ENCODE results near the gene IFIT2.
"Not testable (repeated sequence)": the region's sequence is repeated elsewhere in the genome, so short reads cannot be mapped to it uniquely, and the experiment has no call there.

IFIT2 gene, protein sequence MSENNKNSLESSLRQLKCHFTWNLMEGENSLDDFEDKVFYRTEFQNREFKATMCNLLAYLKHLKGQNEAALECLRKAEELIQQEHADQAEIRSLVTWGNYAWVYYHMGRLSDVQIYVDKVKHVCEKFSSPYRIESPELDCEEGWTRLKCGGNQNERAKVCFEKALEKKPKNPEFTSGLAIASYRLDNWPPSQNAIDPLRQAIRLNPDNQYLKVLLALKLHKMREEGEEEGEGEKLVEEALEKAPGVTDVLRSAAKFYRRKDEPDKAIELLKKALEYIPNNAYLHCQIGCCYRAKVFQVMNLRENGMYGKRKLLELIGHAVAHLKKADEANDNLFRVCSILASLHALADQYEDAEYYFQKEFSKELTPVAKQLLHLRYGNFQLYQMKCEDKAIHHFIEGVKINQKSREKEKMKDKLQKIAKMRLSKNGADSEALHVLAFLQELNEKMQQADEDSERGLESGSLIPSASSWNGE

DNA sequence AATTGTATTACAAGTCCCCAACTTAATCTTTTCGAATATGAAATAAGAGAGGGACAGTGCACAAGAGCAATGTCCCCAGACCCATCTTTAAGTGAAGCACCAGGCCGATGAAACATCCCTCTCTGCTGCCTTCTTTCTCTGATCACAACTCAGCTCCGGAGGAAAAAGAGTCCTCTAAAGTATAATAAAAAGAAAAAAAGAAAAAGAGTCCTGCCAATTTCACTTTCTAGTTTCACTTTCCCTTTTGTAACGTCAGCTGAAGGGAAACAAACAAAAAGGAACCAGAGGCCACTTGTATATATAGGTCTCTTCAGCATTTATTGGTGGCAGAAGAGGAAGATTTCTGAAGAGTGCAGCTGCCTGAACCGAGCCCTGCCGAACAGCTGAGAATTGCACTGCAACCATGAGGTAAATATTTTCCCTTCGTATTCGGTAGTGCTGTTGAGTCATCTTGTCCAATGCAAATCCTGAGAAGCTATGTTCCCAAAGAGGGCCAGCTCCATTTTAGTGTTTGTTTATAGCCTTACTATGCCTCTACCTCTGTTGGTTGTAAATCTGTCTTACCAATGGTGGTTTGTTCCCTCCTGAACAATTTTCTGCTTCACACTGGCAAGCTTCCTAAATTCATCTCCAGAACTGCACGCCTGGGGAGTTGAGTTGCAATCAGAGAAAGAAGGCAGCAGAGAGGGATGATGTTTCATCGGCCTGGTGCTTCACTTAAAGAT, at the start of gene IFIT2:
TSS of gene IFIT2 (plus strand) at position 326 of the 725 bp plus-strand sequence. CDS start at position 404, 78 bp downstream.
- TF ChIP-seq, protein P1, sequence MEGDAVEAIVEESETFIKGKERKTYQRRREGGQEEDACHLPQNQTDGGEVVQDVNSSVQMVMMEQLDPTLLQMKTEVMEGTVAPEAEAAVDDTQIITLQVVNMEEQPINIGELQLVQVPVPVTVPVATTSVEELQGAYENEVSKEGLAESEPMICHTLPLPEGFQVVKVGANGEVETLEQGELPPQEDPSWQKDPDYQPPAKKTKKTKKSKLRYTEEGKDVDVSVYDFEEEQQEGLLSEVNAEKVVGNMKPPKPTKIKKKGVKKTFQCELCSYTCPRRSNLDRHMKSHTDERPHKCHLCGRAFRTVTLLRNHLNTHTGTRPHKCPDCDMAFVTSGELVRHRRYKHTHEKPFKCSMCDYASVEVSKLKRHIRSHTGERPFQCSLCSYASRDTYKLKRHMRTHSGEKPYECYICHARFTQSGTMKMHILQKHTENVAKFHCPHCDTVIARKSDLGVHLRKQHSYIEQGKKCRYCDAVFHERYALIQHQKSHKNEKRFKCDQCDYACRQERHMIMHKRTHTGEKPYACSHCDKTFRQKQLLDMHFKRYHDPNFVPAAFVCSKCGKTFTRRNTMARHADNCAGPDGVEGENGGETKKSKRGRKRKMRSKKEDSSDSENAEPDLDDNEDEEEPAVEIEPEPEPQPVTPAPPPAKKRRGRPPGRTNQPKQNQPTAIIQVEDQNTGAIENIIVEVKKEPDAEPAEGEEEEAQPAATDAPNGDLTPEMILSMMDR (IDR thresholded peaks at IDR 0.05; ENCODE audit: insufficient read depth, low read depth, low read length, missing control alignments), result no peak
- DNase-seq (ENCODE audit: low read depth), result peak; percentile 73
- peak within 1 kb of the TSS; percentile 47 for H3K4me3 ChIP-seq (ENCODE audit: low read length)

DNA sequence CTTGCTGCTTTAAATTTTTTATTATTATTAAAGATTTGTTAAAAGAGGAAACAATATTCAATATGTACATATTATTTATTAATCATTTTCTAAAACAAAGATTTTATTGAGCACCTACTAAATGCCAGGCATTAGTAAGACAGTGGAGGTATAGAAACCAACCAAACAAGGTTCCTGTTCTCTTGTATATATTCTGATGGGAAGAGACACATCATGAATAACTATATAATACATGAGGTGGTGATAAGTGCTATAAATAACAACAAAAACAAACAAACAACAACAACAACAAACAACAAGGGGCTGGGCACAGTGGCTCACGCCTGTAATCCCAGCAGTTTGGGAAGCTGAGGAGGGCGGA, 49.6 kb upstream of the IFIT2 start:
- H3K4me3 ChIP-seq (ENCODE audit: low read length), result peak overlapping the region; percentile 74
- TF ChIP-seq, protein P1 (IDR thresholded peaks at IDR 0.05; ENCODE audit: insufficient read depth, low read depth, low read length, missing control alignments), result no peak
- DNase-seq (ENCODE audit: low read depth), result no peak

DNA sequence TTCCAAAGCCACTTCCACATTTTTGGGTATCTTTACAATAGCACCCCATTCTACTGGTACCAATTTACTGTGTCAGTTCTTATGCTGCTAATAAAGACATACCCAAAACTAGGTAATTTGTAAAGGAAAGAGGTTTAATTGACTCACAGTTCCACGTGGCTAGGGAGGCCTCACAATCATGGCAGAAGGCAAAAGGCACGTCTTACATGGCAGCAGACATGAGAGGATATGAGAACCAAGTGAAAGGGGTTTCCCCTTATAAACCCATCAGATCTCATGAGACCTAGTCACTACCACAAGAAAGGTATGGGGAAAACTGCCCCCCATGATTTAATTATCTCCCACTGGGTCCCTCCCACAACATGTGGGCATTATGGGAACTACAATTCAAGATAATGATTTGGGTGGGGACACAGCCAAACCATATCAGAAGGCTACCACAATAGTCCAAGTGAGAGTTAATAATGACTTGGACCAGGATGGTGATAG, 46.7 kb upstream of the IFIT2 start:
- H3K4me3 ChIP-seq (ENCODE audit: low read length); DNase-seq (ENCODE audit: low read depth): not testable (repeated sequence)

DNA sequence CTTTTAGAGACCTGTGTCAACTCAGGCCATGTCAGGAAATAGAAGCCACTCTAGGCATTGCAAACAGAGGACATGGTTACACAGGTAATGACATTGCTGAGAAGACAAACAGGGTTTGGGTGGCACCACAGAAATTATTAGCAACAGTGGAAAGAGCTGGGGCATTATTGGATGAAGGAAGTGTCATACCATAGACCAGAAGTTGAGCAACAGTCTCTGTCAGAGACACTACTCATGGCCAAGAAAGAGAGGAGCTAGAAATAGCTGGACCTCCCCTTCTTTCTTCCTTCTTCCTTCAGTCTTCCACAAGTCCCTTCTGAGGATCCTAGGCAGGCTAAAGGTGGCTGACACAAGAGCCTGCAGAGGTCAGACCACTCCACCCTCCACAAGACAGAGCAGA, 46.1 kb upstream of the IFIT2 start:
- H3K4me3 ChIP-seq (ENCODE audit: low read length), result no peak overlapping the region
- TF ChIP-seq, protein P1 (IDR thresholded peaks at IDR 0.05; ENCODE audit: insufficient read depth, low read depth, low read length, missing control alignments), result no peak
- no peak for DNase-seq (ENCODE audit: low read depth)

DNA sequence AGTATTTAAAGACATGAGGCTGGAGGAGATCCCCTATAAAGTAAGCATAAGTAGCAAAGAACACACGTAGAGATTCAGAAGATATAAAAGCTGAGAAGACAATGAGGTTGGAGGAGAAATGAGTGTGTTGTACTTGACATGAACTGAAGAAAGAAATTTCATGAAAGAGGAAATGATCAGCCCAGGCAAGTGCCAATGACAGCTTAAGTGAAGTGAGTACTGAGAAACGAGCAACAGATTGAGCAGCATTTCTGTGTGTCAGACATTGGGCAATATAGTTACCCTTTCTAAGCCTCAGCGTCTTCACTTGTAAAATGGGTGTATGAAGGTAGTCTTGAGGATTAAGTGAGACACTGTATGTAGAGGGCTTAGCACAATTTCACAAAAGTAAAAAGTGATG, 45.5 kb upstream of the IFIT2 start:
- H3K4me3 ChIP-seq (ENCODE audit: low read length), result no peak overlapping the region
- no peak for DNase-seq (ENCODE audit: low read depth)
- TF ChIP-seq, protein P1 (IDR thresholded peaks at IDR 0.05; ENCODE audit: insufficient read depth, low read depth, low read length, missing control alignments), result no peak

DNA sequence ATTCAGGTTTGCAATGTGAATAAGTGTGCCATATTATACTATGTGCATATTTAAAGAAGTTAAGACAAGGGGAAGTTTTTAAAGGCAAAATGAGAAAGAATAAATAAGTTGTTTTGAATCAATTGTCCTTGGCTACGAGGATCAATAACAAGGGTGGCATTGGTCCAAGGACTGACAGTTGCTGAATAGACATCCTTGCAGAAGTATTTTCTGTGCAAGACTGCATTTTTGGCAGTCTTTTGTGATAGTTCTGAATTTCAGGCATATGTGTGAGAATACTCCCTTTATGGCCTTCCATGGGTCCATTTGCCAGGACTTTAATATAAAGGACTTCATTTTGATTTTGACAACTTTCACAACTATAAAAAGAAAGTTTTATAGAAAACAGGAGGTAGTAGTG, 44.9 kb upstream of the IFIT2 start:
- DNase-seq (ENCODE audit: low read depth), result no peak
- H3K4me3 ChIP-seq (ENCODE audit: low read length), result no peak overlapping the region
- TF ChIP-seq, protein P1 (IDR thresholded peaks at IDR 0.05; ENCODE audit: insufficient read depth, low read depth, low read length, missing control alignments), result no peak

DNA sequence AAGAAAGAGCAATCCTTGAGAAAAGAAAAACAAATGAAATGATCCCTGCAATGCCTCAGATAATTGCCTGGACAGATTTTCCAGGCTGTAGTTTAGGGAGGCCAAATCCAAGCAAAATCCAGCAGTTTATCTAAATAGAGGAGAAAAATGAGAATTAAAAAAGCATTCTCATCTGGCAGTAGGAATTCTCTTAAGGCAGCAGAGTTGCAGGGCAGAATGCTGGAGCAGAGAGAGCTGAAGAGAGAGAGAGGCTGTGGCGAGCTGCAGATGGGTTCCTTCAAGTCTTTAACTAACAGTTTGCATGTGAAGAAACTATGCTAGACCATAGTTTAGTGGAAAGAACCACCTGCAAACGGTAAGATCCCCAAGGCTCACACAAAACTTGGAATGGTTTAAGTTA, 44.3 kb upstream of the IFIT2 start:
- no peak for DNase-seq (ENCODE audit: low read depth)
- no peak overlapping the region for H3K4me3 ChIP-seq (ENCODE audit: low read length)
- TF ChIP-seq, protein P1 (IDR thresholded peaks at IDR 0.05; ENCODE audit: insufficient read depth, low read depth, low read length, missing control alignments), result no peak
